ENCODE results near the gene COL13A1. TPM values are rescaled to one million over a fixed set of nuclear protein-coding genes. Genes with fewer than 3 reads are reported as not detected.

The COL13A1 gene
- total RNA-seq, 1 experiment from 2014 or later, result 3.6 TPM

DNA sequence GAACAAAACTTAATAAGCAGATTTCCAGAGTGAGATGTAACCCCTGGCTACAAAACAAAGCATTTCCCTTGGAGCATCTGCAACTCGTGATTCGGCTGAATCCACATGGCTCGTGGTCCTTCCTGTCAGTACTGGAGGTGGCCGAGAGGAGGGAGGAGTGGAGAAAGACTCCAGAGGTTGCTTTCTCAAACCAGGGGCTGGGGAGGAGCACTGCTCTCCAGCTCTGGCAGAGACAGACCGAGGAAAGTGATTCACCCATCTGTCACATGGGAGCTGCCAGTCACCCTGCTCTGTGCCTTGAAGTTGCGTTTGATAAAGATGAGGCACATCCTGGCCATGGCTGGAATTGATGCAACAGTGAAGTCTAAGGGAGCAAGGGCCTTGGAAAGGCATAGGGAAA, 72.7 kb downstream of the COL13A1 start:
- Histone ChIP-seq H4K20me1 (ENCODE audit: control insufficient read depth, insufficient read depth, insufficient read length) (no peaks in the 10 kb centered on the region), H4K91ac (ENCODE audit: insufficient read length, low read depth, low read length) (no peak overlapping the region), H4K8ac (replicated peaks; ENCODE audit: insufficient read length, low read depth, low read length) (no peak overlapping the region), H3K23me2 (ENCODE audit: insufficient read length, low read depth, low read length, poor library complexity, severe bottlenecking) (no peaks in the 10 kb centered on the region), H3K14ac (ENCODE audit: insufficient read depth, low read length) (no peak overlapping the region), H3K4ac (ENCODE audit: low read depth, low read length) (no peak overlapping the region), H2BK120ac (ENCODE audit: low read depth, low read length, poor library complexity, severe bottlenecking) (no peak overlapping the region), H3K4me1 (ENCODE audit: insufficient read depth, low read length) (peaks cover 24% of the 10 kb centered on the region), H4K5ac (ENCODE audit: insufficient read length, low read depth, low read length) (no peak overlapping the region), H3T11ph (ENCODE audit: low read length) (no peak overlapping the region), H3K79me2 (ENCODE audit: insufficient read depth, low read length) (no peaks in the 10 kb centered on the region), H3K4me2 (ENCODE audit: insufficient read depth, insufficient read length, low read length) (no peak overlapping the region), H2BK20ac (ENCODE audit: low read depth, low read length, poor library complexity, severe bottlenecking) (no peak overlapping the region), H2BK5ac (ENCODE audit: insufficient read length, low read length) (no peak overlapping the region), H3K27me3 (ENCODE audit: insufficient read depth, low read length) (no peaks in the 10 kb centered on the region; the same call in 1 of the 2 replicates), H3K27ac (ENCODE audit: insufficient read length, low read depth, low read length) (no peak overlapping the region), H2BK15ac (ENCODE audit: low read depth, low read length) (no peak overlapping the region), H3K9ac (ENCODE audit: extremely low read depth, insufficient read length, low read length) (no peak overlapping the region), H3K23ac (ENCODE audit: insufficient read length, low read depth, low read length) (no peak overlapping the region), H3K9me3 (ENCODE audit: control insufficient read depth, low read depth, low read length) (no peaks in the 10 kb centered on the region), H3K18ac (ENCODE audit: insufficient read length, low read depth, low read length) (no peak overlapping the region), H2AK5ac (ENCODE audit: insufficient read length, low read length) (no peak overlapping the region), H3K79me1 (ENCODE audit: insufficient read depth, low read depth, low read length, poor library complexity, severe bottlenecking) (no peaks in the 10 kb centered on the region), H2BK12ac (ENCODE audit: insufficient read length, low read depth, low read length) (no peak overlapping the region), H2AFZ (ENCODE audit: low read length) (no peak overlapping the region), H3K56ac (ENCODE audit: insufficient read length, low read depth, low read length) (no peak overlapping the region)
- DNase-seq, result no peak
- TF ChIP-seq, protein P1, sequence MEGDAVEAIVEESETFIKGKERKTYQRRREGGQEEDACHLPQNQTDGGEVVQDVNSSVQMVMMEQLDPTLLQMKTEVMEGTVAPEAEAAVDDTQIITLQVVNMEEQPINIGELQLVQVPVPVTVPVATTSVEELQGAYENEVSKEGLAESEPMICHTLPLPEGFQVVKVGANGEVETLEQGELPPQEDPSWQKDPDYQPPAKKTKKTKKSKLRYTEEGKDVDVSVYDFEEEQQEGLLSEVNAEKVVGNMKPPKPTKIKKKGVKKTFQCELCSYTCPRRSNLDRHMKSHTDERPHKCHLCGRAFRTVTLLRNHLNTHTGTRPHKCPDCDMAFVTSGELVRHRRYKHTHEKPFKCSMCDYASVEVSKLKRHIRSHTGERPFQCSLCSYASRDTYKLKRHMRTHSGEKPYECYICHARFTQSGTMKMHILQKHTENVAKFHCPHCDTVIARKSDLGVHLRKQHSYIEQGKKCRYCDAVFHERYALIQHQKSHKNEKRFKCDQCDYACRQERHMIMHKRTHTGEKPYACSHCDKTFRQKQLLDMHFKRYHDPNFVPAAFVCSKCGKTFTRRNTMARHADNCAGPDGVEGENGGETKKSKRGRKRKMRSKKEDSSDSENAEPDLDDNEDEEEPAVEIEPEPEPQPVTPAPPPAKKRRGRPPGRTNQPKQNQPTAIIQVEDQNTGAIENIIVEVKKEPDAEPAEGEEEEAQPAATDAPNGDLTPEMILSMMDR (conservative IDR thresholded peaks at IDR 0.05), result no peak
- no CpG with 5 or more reads among the region's 6 CpGs for WGBS (ENCODE audit: extremely low coverage, insufficient read length, low lambda C conversion rate)
- no peak overlapping the region for H3K4me3 Mint-ChIP-seq
- no peaks in the 10 kb centered on the region for H3K9me3 Mint-ChIP-seq
- no peaks in the 10 kb centered on the region; a peak in 1 of 7 replicates for H3K36me3 Mint-ChIP-seq (ENCODE audit: insufficient read depth in 1 of 3, low read depth in 3 of 3)
- no peak overlapping the region for H3K27ac Mint-ChIP-seq
- peaks cover 7% of the 10 kb centered on the region for H3K27me3 Mint-ChIP-seq (ENCODE audit: low read depth)
- H3K4me1 Mint-ChIP-seq, result peaks cover 73 to 79% of the 10 kb centered on the region in 2 experiments

All from H9 (cell line).